GM19452 (cell line): ENCODE data around the gene ASIC3.

Experiments
- ATAC-seq: cut with Tn5 transposase; IDR thresholded peaks from one replicate; pipeline ENCODE4 v1.9.1; 2021; ENCODE audit not compliant: unreplicated experiment

The ASIC3 gene

GRCh38 chr7:151070574-151070960 lies 22.2 kb downstream of the ASIC3 start:
- ATAC-seq: no peak

GRCh38 chr7:151071032-151071866 lies 22.9 kb downstream of the ASIC3 start:
- no peak for ATAC-seq

GRCh38 chr7:151073990-151074389 lies 25.7 kb downstream of the ASIC3 start:
- no peak for ATAC-seq

GRCh38 chr7:151074817-151075661 lies 26.7 kb downstream of the ASIC3 start:
- ATAC-seq: no peak

- no peak for ATAC-seq
These were observed 27.3 kb downstream of the ASIC3 start for GRCh38 chr7:151075662-151075971.

GRCh38 chr7:151075978-151076426 lies 27.7 kb downstream of the ASIC3 start:
- ATAC-seq: no peak

GRCh38 chr7:151076863-151077704 lies 28.8 kb downstream of the ASIC3 start:
- ATAC-seq: no peak

GRCh38 chr7:151077705-151078232 lies 29.4 kb downstream of the ASIC3 start:
- ATAC-seq: no peak

GRCh38 chr7:151078233-151079040 lies 30.1 kb downstream of the ASIC3 start:
- no peak for ATAC-seq

- ATAC-seq: no peak
These were observed 31.0 kb downstream of the ASIC3 start for GRCh38 chr7:151079199-151079910.

GRCh38 chr7:151080067-151080521 lies 31.8 kb downstream of the ASIC3 start:
- ATAC-seq: peak; percentile 1

GRCh38 chr7:151080522-151081169 lies 32.3 kb downstream of the ASIC3 start, which contains the start of gene FASTK:
FASTK (minus strand) TSS chr7:151080809; CDS start chr7:151080766, 43 bp downstream.
- ATAC-seq: peak; percentile 74

- ATAC-seq: no peak
These were observed 33.1 kb downstream of the ASIC3 start for GRCh38 chr7:151081170-151082101.

GRCh38 chr7:151082141-151083070 lies 34.1 kb downstream of the ASIC3 start:
- ATAC-seq: no peak

- ATAC-seq: peak; percentile 55
These were observed 34.9 kb downstream of the ASIC3 start, which contains the start of gene TMUB1 for GRCh38 chr7:151083071-151083823. TMUB1 (minus strand) TSS chr7:151083493; CDS start chr7:151082563, 930 bp downstream.

- no peak for ATAC-seq
These were observed 35.5 kb downstream of the ASIC3 start for GRCh38 chr7:151083824-151084160.
